GM23248 (cell line): Measurements from ENCODE around the gene SYNDIG1. TPM values are rescaled to one million over a fixed set of nuclear protein-coding genes. Genes with fewer than 3 reads are reported as not detected.

ENCODE experiments used
- DNase-seq: peaks from one replicate; pipeline ENCODE4 v3.0.0-alpha.2; 2015
- H2AFZ ChIP-seq: fragments of 200-600 bp; sonication (generic); 2 replicates; pipeline ENCODE4 v1.6.1; 2016; ENCODE audit warnings: antibody characterized with exemption
- H3F3A ChIP-seq: fragments of 200-600 bp; sonication (generic); 2 replicates; pipeline ENCODE4 v1.6.1; 2016; ENCODE audit warnings: mild to moderate bottlenecking, antibody characterized with exemption, mixed run types; ENCODE audit not compliant: insufficient read depth
- H3K27ac ChIP-seq: fragments of 200-600 bp; sonication (generic); 2 replicates; pipeline ENCODE4 v1.5.1; 2016; ENCODE audit warnings: mild to moderate bottlenecking
- H3K27me3 ChIP-seq: fragments of 200-600 bp; sonication (generic); replicated peaks from 2 replicates; pipeline ENCODE4 v1.6.1; 2016; ENCODE audit warnings: mild to moderate bottlenecking; ENCODE audit not compliant: insufficient read depth
- H3K36me3 ChIP-seq: fragments of 200-600 bp; sonication (generic); 2 replicates; pipeline ENCODE4 v1.6.1; 2016; ENCODE audit warnings: low read depth, mild to moderate bottlenecking
- H3K4me1 ChIP-seq: fragments of 200-600 bp; sonication (generic); 2 replicates; pipeline ENCODE4 v1.6.1; 2016; ENCODE audit warnings: mild to moderate bottlenecking; ENCODE audit not compliant: insufficient read depth
- H3K4me2 ChIP-seq: fragments of 200-600 bp; sonication (generic); one replicate; pipeline ENCODE4 v1.6.1; 2016; ENCODE audit warnings: mild to moderate bottlenecking; ENCODE audit not compliant: unreplicated experiment
- H3K4me3 ChIP-seq: fragments of 200-600 bp; sonication (generic); 2 replicates; pipeline ENCODE4 v1.5.1; 2016; ENCODE audit warnings: mild to moderate bottlenecking
- H3K79me2 ChIP-seq: fragments of 200-600 bp; sonication (generic); 2 replicates; pipeline ENCODE4 v1.6.1; 2016; ENCODE audit warnings: mild to moderate bottlenecking; ENCODE audit not compliant: insufficient read depth
- H3K9ac ChIP-seq: fragments of 200-600 bp; sonication (generic); 2 replicates; pipeline ENCODE4 v1.6.1; 2016; ENCODE audit warnings: mild to moderate bottlenecking
- H3K9me2 ChIP-seq: fragments of 200-600 bp; sonication (generic); 2 replicates; pipeline ENCODE4 v1.6.1; 2016; ENCODE audit warnings: mixed run types, mild to moderate bottlenecking, moderate library complexity; ENCODE audit not compliant: insufficient read depth
- H3K9me3 ChIP-seq: fragments of 200-600 bp; sonication (generic); one replicate; pipeline ENCODE4 v1.6.1; 2017; ENCODE audit warnings: low read depth
- H4K20me1 ChIP-seq: fragments of 200-600 bp; sonication (generic); 2 replicates; pipeline ENCODE4 v1.6.0; 2016; ENCODE audit not compliant: insufficient read depth
- EZH2 ChIP-seq: fragments of 200-600 bp; sonication (generic); IDR thresholded peaks from 2 replicates; pipeline ENCODE4 v1.6.1; 2018; ENCODE audit warnings: antibody characterized with exemption, mild to moderate bottlenecking; ENCODE audit not compliant: insufficient read depth, poor library complexity, severe bottlenecking
- EZH2phosphoT487 ChIP-seq: fragments of 200-600 bp; sonication (generic); IDR thresholded peaks from 2 replicates; pipeline ENCODE4 v1.6.1; 2018; ENCODE audit warnings: antibody characterized with exemption, moderate library complexity, mild to moderate bottlenecking, low read depth; ENCODE audit not compliant: insufficient read depth
- WGBS, 2 experiments: methylation state at CpG; one replicate each; pipeline ENCODE4 v1.1.6; 2015 to 2017; ENCODE audit warnings: low lambda C conversion rate in 2 of 2, low coverage in 1 of 2; ENCODE audit errors: missing lambda C conversion rate in 2 of 2; 5-methylcytosine and 5-hydroxymethylcytosine counted together
- in situ Hi-C: fragments of 300-500 bp; cut with MboI; formaldehyde crosslinking; loops from 2 replicates; pipeline ENCODE4 v1.15.0; 2020
- polyA plus RNA-seq: library from polyadenylated mRNA; unstranded; fragments of >200 nt; fragmentation: Nextera tagmentation; extraction: Ambion mirVana; gene quantifications from 2 replicates; pipeline ENCODE4 v1.2.1, GENCODE V29; 2016
- total RNA-seq: library from RNA; depleted of rRNA; stranded (reverse); fragments of >200 nt; shearing (Covaris generic); gene quantifications from 2 replicates; pipeline ENCODE4 v1.2.3, GENCODE V29; 2014

The SYNDIG1 gene
- total and polyA plus RNA-seq, 2 experiments from 2014 or later, result 1.6 to 2.6 TPM

GRCh38 chr20:24705486-24705885 lies 236.1 kb downstream of the SYNDIG1 start:
- TF ChIP-seq EZH2 (no peak), EZH2phosphoT487 (no peak)
- Histone ChIP-seq H3K4me1 (no peaks in the 10 kb centered on the region), H3K9ac (no peak overlapping the region), H3K79me2 (no peaks in the 10 kb centered on the region), H3K4me2 (no peak overlapping the region), H3K27me3 (peaks cover 20% of the 10 kb centered on the region), H2AFZ (no peak overlapping the region), H3K9me2 (no peaks in the 10 kb centered on the region), H3K4me3 (no peak overlapping the region), H4K20me1 (no peaks in the 10 kb centered on the region), H3K27ac (no peak overlapping the region), H3K36me3 (no peaks in the 10 kb centered on the region), H3F3A (no peaks in the 10 kb centered on the region), H3K9me3 (no peaks in the 10 kb centered on the region)
- WGBS, 2 experiments, result 33 to 40% methylated on average over 4 of the region's 4 CpGs
- in situ Hi-C loops, result no loop called here
- peak; percentile 38 for DNase-seq

GRCh38 chr20:24708411-24709295 lies 239.2 kb downstream of the SYNDIG1 start:
- Histone ChIP-seq H3K27ac (no peak overlapping the region), H3K79me2 (no peaks in the 10 kb centered on the region), H3K4me1 (no peaks in the 10 kb centered on the region), H4K20me1 (no peaks in the 10 kb centered on the region), H3K9ac (no peak overlapping the region), H2AFZ (no peak overlapping the region), H3K36me3 (no peaks in the 10 kb centered on the region), H3K9me3 (no peaks in the 10 kb centered on the region), H3K4me3 (no peak overlapping the region), H3K4me2 (no peak overlapping the region), H3F3A (no peaks in the 10 kb centered on the region), H3K27me3 (peaks cover 20% of the 10 kb centered on the region), H3K9me2 (no peaks in the 10 kb centered on the region)
- in situ Hi-C loops, result no loop called here
- DNase-seq, result no peak
- 58 to 62% methylated on average over 8 of the region's 8 CpGs for WGBS, 2 experiments
- TF ChIP-seq EZH2phosphoT487 (no peak), EZH2 (no peak)
